Astrocyte (in vitro differentiated cells and primary cell): ENCODE results near the gene TRIP4. TPM values are rescaled to one million over a fixed set of nuclear protein-coding genes. Genes with fewer than 3 reads are reported as not detected.

Experiments
- DNase-seq: peaks from one replicate; pipeline ENCODE4 v3.0.0-alpha.2; 2010; ENCODE audit warnings: low read depth
- FAIRE-seq: peaks from 2 replicates; lab custom pipeline; 2011; peaks lifted over from hg19 to GRCh38; lab: Jason Lieb, UNC
- H2AFZ ChIP-seq: 2 replicates; pipeline ENCODE4 v1.6.0; 2012; ENCODE audit warnings: low read depth, low read length, inconsistent platforms
- H3K27ac ChIP-seq: 2 replicates; pipeline ENCODE4 v1.5.1; 2011; ENCODE audit warnings: low read depth, low read length, inconsistent platforms
- H3K27me3 ChIP-seq: 2 replicates; pipeline ENCODE4 v1.6.0; 2011; ENCODE audit warnings: low read length, inconsistent platforms; ENCODE audit not compliant: insufficient read depth
- H3K36me3 ChIP-seq: 2 replicates; pipeline ENCODE4 v1.5.1; 2011; ENCODE audit warnings: low read length, inconsistent platforms; ENCODE audit not compliant: insufficient read depth
- H3K4me1 ChIP-seq: 2 replicates; pipeline ENCODE4 v1.5.1; 2011; ENCODE audit warnings: low read length, inconsistent platforms; ENCODE audit not compliant: insufficient read depth
- H3K4me2 ChIP-seq: 2 replicates; pipeline ENCODE4 v1.6.0; 2012; ENCODE audit warnings: low read length, inconsistent platforms
- H3K4me3 ChIP-seq: 2 replicates; pipeline ENCODE4 v1.5.1; 2011; ENCODE audit warnings: low read depth, mild to moderate bottlenecking, low read length, inconsistent platforms; ENCODE audit not compliant: insufficient read depth
- H3K79me2 ChIP-seq: 2 replicates; pipeline ENCODE4 v1.6.0; 2012; ENCODE audit warnings: mild to moderate bottlenecking, low read length, inconsistent platforms; ENCODE audit not compliant: insufficient read depth
- H3K9ac ChIP-seq: 2 replicates; pipeline ENCODE4 v1.6.0; 2012; ENCODE audit warnings: mild to moderate bottlenecking, low read length, inconsistent platforms
- H3K9me3 ChIP-seq: 2 replicates; pipeline ENCODE4 v1.5.1; 2012; ENCODE audit warnings: low read depth, mild to moderate bottlenecking, low read length, inconsistent platforms; ENCODE audit not compliant: insufficient read depth
- H4K20me1 ChIP-seq: 2 replicates; pipeline ENCODE4 v1.6.0; 2012; ENCODE audit warnings: low read length, inconsistent platforms; ENCODE audit not compliant: insufficient read depth
- H3K27ac Mint-ChIP-seq: one replicate; pipeline ENCODE4 v1.8.0; 2021; ENCODE audit warnings: mild to moderate bottlenecking, mixed read lengths; ENCODE audit not compliant: unreplicated experiment
- H3K27me3 Mint-ChIP-seq: one replicate; pipeline ENCODE4 v1.8.0; 2021; ENCODE audit warnings: low read depth, mixed read lengths; ENCODE audit not compliant: unreplicated experiment
- H3K36me3 Mint-ChIP-seq: one replicate; pipeline ENCODE4 v1.8.0; 2021; ENCODE audit warnings: low read depth, mixed read lengths; ENCODE audit not compliant: unreplicated experiment
- H3K4me1 Mint-ChIP-seq: one replicate; pipeline ENCODE4 v1.8.0; 2021; ENCODE audit warnings: low read depth, mixed read lengths; ENCODE audit not compliant: unreplicated experiment
- H3K4me3 Mint-ChIP-seq: one replicate; pipeline ENCODE4 v1.8.0; 2021; ENCODE audit warnings: mild to moderate bottlenecking, moderate library complexity, mixed read lengths; ENCODE audit not compliant: unreplicated experiment
- H3K9me3 Mint-ChIP-seq: one replicate; pipeline ENCODE4 v1.8.0; 2021; ENCODE audit warnings: mild to moderate bottlenecking, mixed read lengths; ENCODE audit not compliant: unreplicated experiment
- CTCF ChIP-seq: IDR thresholded peaks from 2 replicates; pipeline ENCODE4 v1.5.1; 2011; ENCODE audit warnings: low read depth, mild to moderate bottlenecking, inconsistent platforms, low read length, moderate library complexity; ENCODE audit not compliant: insufficient read depth
- EZH2 ChIP-seq: IDR thresholded peaks from 2 replicates; pipeline ENCODE4 v1.6.1; 2012; ENCODE audit warnings: mild to moderate bottlenecking, low read length, inconsistent platforms; ENCODE audit not compliant: insufficient read depth
- total RNA-seq: library from RNA; stranded (reverse); gene quantifications from 2 replicates; pipeline ENCODE4 v1.2.1, GENCODE V29; 2021

TRIP4 gene
- total RNA-seq, 1 donor from 2014 or later, result 40.7 TPM

- Histone ChIP-seq H3K9me3 (no peaks in the 10 kb centered on the region), H3K27ac (peak overlapping the region; percentile 69), H3K4me3 (peak overlapping the region; percentile 82), H4K20me1 (peaks cover 11% of the 10 kb centered on the region), H3K4me2 (peak overlapping the region; percentile 94), H3K9ac (peak overlapping the region; percentile 91), H2AFZ (peak overlapping the region; percentile 68), H3K27me3 (no peaks in the 10 kb centered on the region), H3K79me2 (peaks cover 56% of the 10 kb centered on the region), H3K4me1 (peaks cover 4% of the 10 kb centered on the region), H3K36me3 (no peaks in the 10 kb centered on the region)
- H3K36me3 Mint-ChIP-seq, result no peaks in the 10 kb centered on the region
- peak overlapping the region; percentile 96 for H3K4me3 Mint-ChIP-seq
- TF ChIP-seq EZH2, result no peak
- TF ChIP-seq CTCF, result no peak
- FAIRE-seq, result no peak
- no peaks in the 10 kb centered on the region for H3K27me3 Mint-ChIP-seq
- H3K27ac Mint-ChIP-seq, result peak overlapping the region; percentile 91
- no peak for DNase-seq
- no peaks in the 10 kb centered on the region for H3K9me3 Mint-ChIP-seq
- peaks cover 14% of the 10 kb centered on the region for H3K4me1 Mint-ChIP-seq
These were observed 32.8 kb upstream of the TRIP4 start for GRCh38 chr15:64354688-64355344.

DNA sequence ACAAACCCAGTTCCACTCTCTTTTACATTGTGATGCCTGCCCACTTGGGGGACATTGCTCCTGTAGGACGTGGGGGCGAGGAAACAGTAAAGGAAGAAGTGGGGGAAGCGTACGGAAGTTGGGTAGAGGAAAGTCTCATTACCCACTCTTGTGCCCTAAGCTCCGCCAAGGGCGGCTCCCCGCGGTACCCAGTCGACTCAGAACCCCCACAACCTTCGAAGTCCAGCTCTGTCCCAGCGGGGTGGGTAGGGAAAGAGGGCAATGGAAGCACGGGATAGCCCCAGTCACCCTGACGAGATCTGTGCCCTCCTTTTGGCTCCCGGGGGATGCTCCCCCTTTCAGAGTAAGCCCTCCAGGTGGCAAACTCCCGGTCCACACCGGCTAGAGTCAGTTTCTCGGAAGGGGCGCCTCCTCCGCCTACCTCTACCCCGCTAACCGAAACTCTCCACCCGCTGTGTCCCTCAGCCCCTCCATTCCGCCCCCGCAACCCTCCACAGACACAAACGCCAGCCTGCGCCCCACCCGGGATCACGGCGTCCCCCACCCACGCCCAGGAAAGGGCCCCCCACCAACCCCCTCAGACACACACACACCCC lies 32.2 kb upstream of the TRIP4 start:
- H3K4me3 Mint-ChIP-seq, result peak overlapping the region; percentile 96
- H3K36me3 ChIP-seq, result no peaks in the 10 kb centered on the region

More for the DNA sequence above, 32.2 kb upstream of the TRIP4 start:
- Histone ChIP-seq H2AFZ (peak overlapping the region; percentile 68), H3K27me3 (no peaks in the 10 kb centered on the region), H3K4me2 (peak overlapping the region; percentile 94), H3K79me2 (peaks cover 50% of the 10 kb centered on the region), H3K27ac (peak overlapping the region; percentile 69), H3K9me3 (no peaks in the 10 kb centered on the region), H3K4me3 (peak overlapping the region; percentile 82), H3K9ac (peak overlapping the region; percentile 91), H4K20me1 (peaks cover 11% of the 10 kb centered on the region), H3K4me1 (peaks cover 4% of the 10 kb centered on the region)
- Mint-ChIP-seq H3K9me3 (no peaks in the 10 kb centered on the region), H3K27me3 (no peaks in the 10 kb centered on the region), H3K36me3 (no peaks in the 10 kb centered on the region), H3K27ac (peak overlapping the region; percentile 91), H3K4me1 (peaks cover 14% of the 10 kb centered on the region)
- DNase-seq, result no peak
- FAIRE-seq, result no peak
- TF ChIP-seq EZH2 (no peak), CTCF (no peak)
